Spleen (tissue), 11 donors: Measurements from ENCODE around the gene FBN3. TPM values are rescaled to one million over a fixed set of nuclear protein-coding genes. Genes with fewer than 3 reads are reported as not detected.

Experiments
- DNase-seq: peaks from one replicate; pipeline ENCODE4 v3.0.0-alpha.2; 2020
- H3K27ac ChIP-seq, 8 donors: fragments of 200-600 bp; sonication (generic) in 7 of 8; 1 replicate in 4 of 8; 2 replicates in 4 of 8; pipeline versions ENCODE4 v1.5.0 to v1.8.0; 2016 to 2021; ENCODE audit warnings: inconsistent platforms in 4 of 8, mild to moderate bottlenecking in 4 of 8, moderate library complexity in 1 of 8
- H3K27me3 ChIP-seq, 7 donors: fragments of 200-600 bp; sonication (generic) in 6 of 7; replicated peaks in 1 of 7; 1 replicate in 4 of 7; 2 replicates in 3 of 7; pipeline versions ENCODE4 v1.5.0 to v1.8.0; 2016 to 2021; ENCODE audit warnings: inconsistent platforms in 3 of 7, mild to moderate bottlenecking in 1 of 7
- H3K36me3 ChIP-seq, 6 donors: fragments of 200-600 bp; sonication (generic) in 5 of 6; 1 replicate in 4 of 6; 2 replicates in 2 of 6; pipeline versions ENCODE4 v1.5.0 to v1.8.0; 2016 to 2021; ENCODE audit warnings: inconsistent platforms in 2 of 6
- H3K4me1 ChIP-seq, 6 donors: fragments of 200-600 bp; sonication (generic) in 5 of 6; 1 replicate in 3 of 6; 2 replicates in 3 of 6; pipeline versions ENCODE4 v1.5.0 to v1.8.0; 2016 to 2021; ENCODE audit warnings: inconsistent platforms in 3 of 6
- H3K4me3 ChIP-seq, 8 donors: fragments of 200-600 bp; sonication (generic) in 7 of 8; 1 replicate in 4 of 8; 2 replicates in 4 of 8; pipeline versions ENCODE4 v1.5.0 to v1.8.0; 2016 to 2021; ENCODE audit warnings: inconsistent platforms in 4 of 8, mild to moderate bottlenecking in 4 of 8, moderate library complexity in 2 of 8
- H3K9me3 ChIP-seq, 8 donors: fragments of 200-600 bp; sonication (generic) in 7 of 8; 1 replicate in 4 of 8; 2 replicates in 4 of 8; pipeline versions ENCODE4 v1.5.0 to v1.8.0; 2016 to 2021; ENCODE audit warnings: inconsistent platforms in 4 of 8
- CTCF ChIP-seq, 11 experiments: fragments of 200-600 bp in 7 of 11; fragments of 450-650 bp in 4 of 11; sonication (generic) in 4 of 11; IDR thresholded peaks in 8 of 11; conservative IDR thresholded peaks in 3 of 11; 1 replicate in 7 of 11; 2 replicates in 4 of 11; pipeline versions ENCODE4 v1.4.0 to v1.8.0; 2016 to 2021; ENCODE audit warnings: antibody characterized with exemption in 11 of 11, inconsistent platforms in 4 of 11, mild to moderate bottlenecking in 1 of 11
- POLR2A ChIP-seq, 3 donors: fragments of 450-650 bp; IDR thresholded peaks; one replicate each; pipeline ENCODE4 v1.5.1; 2017; ENCODE audit warnings: antibody characterized with exemption in 3 of 3, mild to moderate bottlenecking in 1 of 3
- POLR2AphosphoS5 ChIP-seq, 3 donors: sonication (generic); formaldehyde crosslinking; IDR thresholded peaks; one replicate each; pipeline ENCODE4 v1.5.1; 2017; ENCODE audit warnings: antibody characterized with exemption in 3 of 3
- WGBS, 5 donors: extraction: QIAGEN DNeasy Blood & Tissue Kit in 3 of 5; methylation state at CpG; one replicate each; pipeline versions ENCODE4 v1.1.5 to v1.1.7; 2013 to 2018; 5-methylcytosine and 5-hydroxymethylcytosine counted together
- intact Hi-C: fragments of 100-400 bp; cut with DNase I; formaldehyde crosslinking; loops from one replicate; pipeline ENCODE4 v1.15.0; 2023; ENCODE audit warnings: low total_unique reads
- polyA plus RNA-seq, 3 donors: library from polyadenylated mRNA; stranded (reverse); fragments of 200-250 nt; gene quantifications; one replicate each; pipeline ENCODE4 v1.2.1, GENCODE V29; 2013
- total RNA-seq, 7 donors: library from RNA; depleted of rRNA in 3 of 7; stranded (reverse); fragments of >200 nt in 3 of 7; fragmentation: NEBNext Ultra II Directional in 4 of 7; extraction: Animal tissue kit (Norgen Biotek cat#: 25700) in 4 of 7; gene quantifications; one replicate each; pipeline versions ENCODE4 v1.1.0 to v1.2.1, GENCODE V29; 2016 to 2021
- donor health status: healthy with polysubstance abuse.
- donor health status: DM: no; HTN: no; CAD: no; lungs with moderate emphysema.
- donor health status: DM: no; HTN: no; CAD: no.
- donor health status: Bipolar disorder and iron deficiency.
- donor health status: healthy.
- donor health status: DM: no; HTN: no; CAD: no.
- donor health status: DM: yes; HTN: yes; CAD: no.

FBN3 gene
- total and polyA plus RNA-seq, 10 donors: 0.02 TPM; not detected in 9

- DNase-seq: no peak
- intact Hi-C loops: no loop called here
- WGBS, 5 donors: 79 to 86% (median 83%) methylated on average over 13 of the region's 13 CpGs
Measured at GRCh38 chr19:8069096-8069973, 80.1 kb downstream of the FBN3 start.

GRCh38 chr19:8065875-8066261, 83.5 kb downstream of the FBN3 start:
- Histone ChIP-seq H3K36me3 (no peaks in the 10 kb centered on the region), H3K4me3 (no peak overlapping the region), H3K9me3 (peaks cover 5 to 26% (median 22%) of the 10 kb centered on the region in 8 donors), H3K27me3 (no peaks in the 10 kb centered on the region), H3K27ac (no peak overlapping the region), H3K4me1 (no peaks in the 10 kb centered on the region)
- DNase-seq: no peak
- intact Hi-C loops: no loop called here
- 90 to 94% (median 92%) methylated on average over 9 to 20 of the region's 20 CpGs for WGBS, 5 donors
- TF ChIP-seq POLR2A (IDR thresholded peaks at IDR 0.05) (no peak), POLR2AphosphoS5 (IDR thresholded peaks at IDR 0.05) (no peak), CTCF (IDR thresholded peaks at IDR 0.05 in 8 of 11, conservative IDR thresholded peaks at IDR 0.05 in 3 of 11) (no peak)

More at GRCh38 chr19:8069096-8069973, 80.1 kb downstream of the FBN3 start:
- H3K27me3 ChIP-seq: peaks cover 0 to 7% (median 0%) of the 10 kb centered on the region in 7 donors
- peaks cover 5 to 34% (median 30%) of the 10 kb centered on the region in 8 donors for H3K9me3 ChIP-seq
- no peak for TF ChIP-seq POLR2AphosphoS5 (IDR thresholded peaks at IDR 0.05)
- TF ChIP-seq CTCF (IDR thresholded peaks at IDR 0.05 in 8 of 11, conservative IDR thresholded peaks at IDR 0.05 in 3 of 11): peak in 8 of 11 experiments; percentile 11 to 57 (median 40)
- no peak overlapping the region for H3K4me3 ChIP-seq
- H3K4me1 ChIP-seq: peaks cover 0 to 10% (median 3%) of the 10 kb centered on the region in 6 donors
- H3K36me3 ChIP-seq: no peaks in the 10 kb centered on the region
- H3K27ac ChIP-seq: no peak overlapping the region

- Histone ChIP-seq H3K4me1 (no peaks in the 10 kb centered on the region), H3K27me3 (no peaks in the 10 kb centered on the region), H3K36me3 (no peaks in the 10 kb centered on the region), H3K27ac (no peak overlapping the region), H3K9me3 (peaks cover 5 to 19% (median 17%) of the 10 kb centered on the region in 8 donors), H3K4me3 (no peak overlapping the region)
- no peak for TF ChIP-seq POLR2A (IDR thresholded peaks at IDR 0.05)
- TF ChIP-seq CTCF (IDR thresholded peaks at IDR 0.05 in 8 of 11, conservative IDR thresholded peaks at IDR 0.05 in 3 of 11): no peak
- no peak for TF ChIP-seq POLR2AphosphoS5 (IDR thresholded peaks at IDR 0.05)
- DNase-seq: no peak
- 64 to 75% (median 69%) methylated on average over 16 to 24 of the region's 24 CpGs for WGBS, 5 donors
- intact Hi-C loops: no loop called here
Measured at GRCh38 chr19:8064911-8065874, 84.2 kb downstream of the FBN3 start.
